PC-9 (cell line): ENCODE measurements around the gene CNTN6.

Experiments used
- EZH2 ChIP-seq: fragments of 200-600 bp; sonication (generic); IDR thresholded peaks from 2 replicates; pipeline ENCODE4 v1.8.0; 2017; ENCODE audit warnings: antibody characterized with exemption, low read depth
- TF ChIP-seq, protein P1 (sequence below): fragments of 200-600 bp; sonication (generic); conservative IDR thresholded peaks from 2 replicates; pipeline ENCODE4 v1.6.1; 2017; ENCODE audit warnings: mixed run types, antibody characterized with exemption, mild to moderate bottlenecking, moderate library complexity

DNA sequence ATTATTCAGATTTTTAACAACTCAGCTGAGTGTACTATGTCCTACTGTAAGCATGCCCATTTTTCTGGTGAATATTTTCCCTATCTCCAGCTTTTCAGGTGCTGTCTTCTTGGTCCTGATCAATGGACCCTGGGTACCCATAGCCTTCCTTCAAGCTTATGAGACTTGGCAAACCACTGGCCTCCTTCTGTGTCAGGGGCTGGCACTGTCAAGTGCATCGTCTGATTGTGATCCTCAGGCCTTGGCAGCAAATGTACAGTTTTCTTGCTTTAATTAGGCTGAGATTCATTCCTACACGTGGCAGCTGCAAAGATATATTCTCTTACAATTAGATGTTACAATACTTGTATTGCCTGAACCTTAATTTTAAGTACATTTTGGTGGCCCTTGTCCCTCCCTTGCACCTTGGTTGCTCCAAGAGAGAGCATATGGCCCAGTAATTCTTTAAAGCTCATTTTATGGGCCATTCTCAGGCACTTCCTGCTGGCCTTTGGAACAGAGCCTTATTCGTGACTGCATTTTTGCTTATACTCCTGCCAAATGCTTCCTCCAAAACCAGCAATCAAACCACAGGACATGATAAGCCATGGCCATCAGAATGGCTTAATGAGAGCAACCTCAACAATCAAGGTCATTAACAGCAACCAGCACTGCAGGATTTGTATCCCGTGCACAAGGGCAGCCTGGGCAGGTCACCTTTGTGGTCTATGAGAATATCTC, 179.9 kb downstream of the CNTN6 start:
- TF ChIP-seq, protein P1, sequence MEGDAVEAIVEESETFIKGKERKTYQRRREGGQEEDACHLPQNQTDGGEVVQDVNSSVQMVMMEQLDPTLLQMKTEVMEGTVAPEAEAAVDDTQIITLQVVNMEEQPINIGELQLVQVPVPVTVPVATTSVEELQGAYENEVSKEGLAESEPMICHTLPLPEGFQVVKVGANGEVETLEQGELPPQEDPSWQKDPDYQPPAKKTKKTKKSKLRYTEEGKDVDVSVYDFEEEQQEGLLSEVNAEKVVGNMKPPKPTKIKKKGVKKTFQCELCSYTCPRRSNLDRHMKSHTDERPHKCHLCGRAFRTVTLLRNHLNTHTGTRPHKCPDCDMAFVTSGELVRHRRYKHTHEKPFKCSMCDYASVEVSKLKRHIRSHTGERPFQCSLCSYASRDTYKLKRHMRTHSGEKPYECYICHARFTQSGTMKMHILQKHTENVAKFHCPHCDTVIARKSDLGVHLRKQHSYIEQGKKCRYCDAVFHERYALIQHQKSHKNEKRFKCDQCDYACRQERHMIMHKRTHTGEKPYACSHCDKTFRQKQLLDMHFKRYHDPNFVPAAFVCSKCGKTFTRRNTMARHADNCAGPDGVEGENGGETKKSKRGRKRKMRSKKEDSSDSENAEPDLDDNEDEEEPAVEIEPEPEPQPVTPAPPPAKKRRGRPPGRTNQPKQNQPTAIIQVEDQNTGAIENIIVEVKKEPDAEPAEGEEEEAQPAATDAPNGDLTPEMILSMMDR, result no peak
- TF ChIP-seq EZH2, result no peak
